Large intestine (tissue), 3 donors: ENCODE data around the gene TUBB2A. TPM values are rescaled to one million over a fixed set of nuclear protein-coding genes. Genes with fewer than 3 reads are reported as not detected.
"Not testable (repeated sequence)": the region's sequence is repeated elsewhere in the genome, so short reads cannot be mapped to it uniquely, and the experiment has no call there.

ENCODE experiments used
- DNase-seq, 2 donors: peaks; one replicate each; pipeline versions ENCODE4 v3.0.0 to v3.0.0-alpha.2; 2013
- H3K27ac ChIP-seq: one replicate; pipeline ENCODE4 v1.5.1; 2013; ENCODE audit warnings: low read length
- H3K27me3 ChIP-seq: 2 replicates; pipeline ENCODE4 v1.6.1; 2013; ENCODE audit warnings: low read length; ENCODE audit not compliant: control insufficient read depth, insufficient read depth
- H3K36me3 ChIP-seq: 2 replicates; pipeline ENCODE4 v1.6.1; 2013; ENCODE audit warnings: low read length; ENCODE audit not compliant: control insufficient read depth, insufficient read depth
- H3K4me1 ChIP-seq: one replicate; pipeline ENCODE4 v1.6.1; 2013; ENCODE audit warnings: low read length; ENCODE audit not compliant: control insufficient read depth, insufficient read depth
- H3K4me3 ChIP-seq: one replicate; pipeline ENCODE4 v1.5.1; 2013; ENCODE audit warnings: low read length
- H3K9me3 ChIP-seq: one replicate; pipeline ENCODE4 v1.6.1; 2013; ENCODE audit warnings: mild to moderate bottlenecking, low read depth, low read length, moderate library complexity; ENCODE audit not compliant: control insufficient read depth
- WGBS: methylation state at CpG from one replicate; pipeline ENCODE4 v1.1.5; 2013; ENCODE audit warnings: low lambda C conversion rate; ENCODE audit not compliant: insufficient coverage; 5-methylcytosine and 5-hydroxymethylcytosine counted together
- polyA plus RNA-seq: library from polyadenylated mRNA; unstranded; fragments of 120-200 nt; gene quantifications from one replicate; pipeline ENCODE4 v1.2.1, GENCODE V29; 2013

TUBB2A gene
- polyA plus RNA-seq, 1 donor, result 103 TPM

DNA sequence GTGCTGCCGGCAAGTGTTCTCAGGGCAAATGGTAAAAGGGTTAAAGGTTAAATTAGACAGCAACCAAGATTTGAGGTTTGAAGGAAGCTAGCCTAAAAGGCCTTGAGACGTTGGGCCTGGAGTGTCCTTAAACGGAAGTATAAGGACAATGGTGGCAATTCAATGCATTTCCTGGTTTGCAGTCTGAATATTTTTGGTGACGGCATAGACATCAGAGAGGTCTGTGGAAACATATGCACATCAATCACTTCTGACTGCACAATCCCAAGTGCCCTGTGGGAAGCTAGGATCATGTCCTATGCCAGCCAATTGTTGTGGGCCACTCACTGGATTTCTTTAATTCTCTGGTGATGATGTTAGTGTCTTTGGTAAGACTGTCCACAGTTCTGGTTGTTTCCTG lies 25.7 kb upstream of the TUBB2A start:
- Histone ChIP-seq H3K4me1 (no peaks in the 10 kb centered on the region), H3K4me3 (no peak overlapping the region), H3K9me3 (no peaks in the 10 kb centered on the region), H3K36me3 (no peaks in the 10 kb centered on the region), H3K27me3 (no peaks in the 10 kb centered on the region), H3K27ac (no peak overlapping the region)
- DNase-seq, result no peak
- WGBS, result 71% methylated on average over 1 of the region's 4 CpGs

DNA sequence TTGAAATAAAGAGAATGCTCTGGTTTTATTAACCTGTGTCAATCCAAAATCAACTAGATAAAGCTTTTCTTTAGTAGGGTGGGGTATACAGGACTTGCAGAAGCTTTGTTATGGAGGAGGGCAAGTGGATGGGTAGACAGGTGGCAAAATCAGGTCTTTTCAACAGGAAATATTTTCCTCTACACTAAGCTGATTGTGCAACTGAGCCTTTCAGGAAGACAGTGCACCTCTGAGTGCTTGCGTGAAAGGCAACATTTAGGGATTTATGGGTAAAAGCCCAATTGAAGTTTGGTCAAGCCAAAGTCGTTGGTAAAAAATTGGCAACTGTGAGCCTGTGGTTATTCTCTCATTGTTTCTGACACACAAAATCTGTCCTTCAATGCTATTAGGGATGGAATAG lies 23.8 kb upstream of the TUBB2A start:
- H3K27me3 ChIP-seq, result no peaks in the 10 kb centered on the region
- H3K4me1 ChIP-seq, result peaks cover 5% of the 10 kb centered on the region
- no peaks in the 10 kb centered on the region for H3K9me3 ChIP-seq
- H3K36me3 ChIP-seq, result no peaks in the 10 kb centered on the region
- no peak overlapping the region for H3K4me3 ChIP-seq
- H3K27ac ChIP-seq, result no peak overlapping the region
- WGBS, result 83% methylated on average over 1 of the region's 2 CpGs
- no peak for DNase-seq

DNA sequence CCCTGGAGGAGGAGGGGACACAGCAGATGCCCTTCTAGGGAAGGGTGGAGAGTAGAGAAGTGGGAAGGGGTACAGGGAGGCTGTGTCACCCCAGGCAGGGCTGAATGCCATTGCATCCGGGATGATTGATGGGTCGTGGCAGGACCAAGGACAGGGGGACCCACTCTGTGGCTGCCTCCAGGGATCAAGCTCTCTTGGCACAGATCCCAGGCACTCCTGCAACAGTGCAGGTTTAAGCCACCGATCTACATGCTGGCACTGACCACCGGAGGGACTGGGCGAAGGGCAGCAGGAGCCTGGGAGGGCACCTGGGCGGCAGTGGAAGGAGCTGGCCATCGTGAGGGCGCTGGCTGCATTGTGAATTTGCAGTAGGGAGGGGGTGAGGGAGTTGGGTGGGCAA lies 22.6 kb upstream of the TUBB2A start:
- whole genome bisulfite sequencing, result no CpG with 5 or more reads among the region's 8 CpGs
- not testable (repeated sequence) for H3K36me3 ChIP-seq, H3K4me3 ChIP-seq, DNase-seq, H3K27ac ChIP-seq, H3K9me3 ChIP-seq, H3K27me3 ChIP-seq
- H3K4me1 ChIP-seq, result peaks cover 14% of the 10 kb centered on the region

DNA sequence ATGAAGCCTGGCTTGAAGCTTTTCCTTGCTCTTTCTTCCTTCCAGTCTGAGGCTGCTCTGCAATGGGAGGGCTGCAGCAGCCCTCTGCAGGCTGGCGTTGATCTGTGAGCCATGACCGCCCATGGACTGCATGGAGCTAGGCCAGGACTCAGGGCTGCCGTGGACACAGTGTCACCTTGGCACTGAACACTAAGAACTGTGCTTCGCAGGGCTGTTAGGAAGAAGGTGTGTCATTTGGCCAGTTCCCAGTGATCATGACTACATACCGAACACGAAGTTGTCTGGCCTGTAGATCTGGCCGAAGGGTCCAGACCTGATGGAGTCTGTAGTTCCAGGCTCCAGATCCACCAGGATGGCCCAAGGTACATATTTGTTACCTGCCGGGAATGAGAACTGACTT lies 21.3 kb upstream of the TUBB2A start:
- H3K27ac ChIP-seq, H3K4me3 ChIP-seq, H3K36me3 ChIP-seq, H3K9me3 ChIP-seq, DNase-seq, H3K27me3 ChIP-seq: not testable (repeated sequence)
- peaks cover 14% of the 10 kb centered on the region for H3K4me1 ChIP-seq
- no CpG with 5 or more reads among the region's 8 CpGs for WGBS

DNA sequence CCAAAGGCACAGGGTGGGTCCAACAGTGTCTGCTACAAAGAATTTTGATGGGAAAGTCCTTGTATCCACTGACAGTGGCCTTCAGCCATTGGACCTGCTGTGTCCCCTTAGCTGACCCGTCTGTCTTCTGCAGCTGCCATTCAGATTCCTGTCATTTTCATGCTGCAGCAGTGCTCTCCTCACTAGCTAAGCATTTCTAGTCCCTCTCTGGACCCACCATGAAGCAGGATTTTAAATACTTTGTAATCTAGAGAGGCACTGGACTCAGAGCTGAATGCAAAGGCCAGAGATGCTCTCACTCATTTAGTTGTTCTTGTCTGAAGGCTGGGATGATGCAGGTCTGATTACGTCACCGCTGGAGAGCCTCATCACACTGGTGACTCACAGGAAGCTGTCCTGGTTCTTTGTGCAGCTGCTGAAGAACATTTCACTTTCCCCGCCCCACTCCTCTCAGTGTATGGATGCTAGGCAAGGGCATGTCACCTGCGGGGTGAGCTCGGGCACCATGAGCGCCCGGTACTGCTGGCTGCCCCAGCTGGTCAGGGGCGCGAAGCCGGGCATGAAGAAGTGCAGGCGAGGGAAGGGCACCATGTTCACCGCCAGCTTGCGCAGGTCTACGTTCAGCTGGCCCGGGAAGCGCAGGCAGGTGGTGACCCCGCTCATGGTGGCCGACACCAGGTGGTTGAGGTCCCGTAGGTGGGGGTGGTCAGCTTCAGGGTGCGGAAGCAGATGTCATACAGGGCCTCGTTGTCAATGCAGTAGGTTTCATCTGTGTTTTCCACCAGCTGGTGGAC lies 19.4 kb upstream of the TUBB2A start:
- Histone ChIP-seq H3K9me3 (no peaks in the 10 kb centered on the region), H3K27me3 (no peaks in the 10 kb centered on the region), H3K4me3 (no peak overlapping the region), H3K27ac (no peak overlapping the region), H3K4me1 (peaks cover 14% of the 10 kb centered on the region), H3K36me3 (no peaks in the 10 kb centered on the region)
- WGBS, result no CpG with 5 or more reads among the region's 22 CpGs
- DNase-seq, result peak; percentile 41 to 58

DNA sequence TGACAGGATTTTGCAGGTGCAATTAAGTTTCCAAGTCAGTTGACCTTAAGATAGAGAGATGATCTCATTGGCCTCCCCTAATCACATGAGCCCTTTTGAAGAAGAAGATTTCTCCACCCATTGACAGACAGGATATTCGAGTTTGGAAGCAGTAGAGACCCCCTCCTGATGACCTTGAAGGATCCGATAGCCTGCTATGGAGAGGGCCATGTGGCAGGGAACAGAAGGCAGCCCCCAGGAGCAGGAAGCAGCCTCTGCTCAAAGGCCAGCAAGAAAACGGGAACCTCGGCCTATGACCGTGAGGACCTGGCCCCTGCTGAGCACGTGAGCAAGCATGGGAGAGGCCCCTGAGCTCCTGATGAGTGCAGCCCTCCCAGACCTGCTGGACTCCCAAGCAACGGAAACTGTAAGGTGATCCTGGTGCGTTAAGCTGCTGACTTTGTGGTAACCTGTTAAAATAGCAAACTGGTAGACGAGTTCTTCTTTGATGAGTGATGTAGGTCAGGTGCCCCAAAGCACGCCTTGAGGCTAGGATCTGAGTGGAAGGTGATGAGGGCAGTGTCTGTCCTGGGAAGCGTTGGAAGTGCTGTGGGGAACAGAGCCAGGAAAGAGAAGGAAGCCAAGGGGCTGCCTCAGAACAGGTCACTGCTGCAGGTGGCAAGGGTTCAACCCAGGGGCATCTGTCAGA lies 18.5 kb upstream of the TUBB2A start:
- Histone ChIP-seq H3K36me3 (no peaks in the 10 kb centered on the region), H3K27ac (peak overlapping the region; percentile 47), H3K4me3 (no peak overlapping the region), H3K9me3 (no peaks in the 10 kb centered on the region), H3K27me3 (no peaks in the 10 kb centered on the region), H3K4me1 (peaks cover 14% of the 10 kb centered on the region)
- WGBS, result 90% methylated on average over 2 of the region's 11 CpGs
- peak; percentile 29 to 74 for DNase-seq

DNA sequence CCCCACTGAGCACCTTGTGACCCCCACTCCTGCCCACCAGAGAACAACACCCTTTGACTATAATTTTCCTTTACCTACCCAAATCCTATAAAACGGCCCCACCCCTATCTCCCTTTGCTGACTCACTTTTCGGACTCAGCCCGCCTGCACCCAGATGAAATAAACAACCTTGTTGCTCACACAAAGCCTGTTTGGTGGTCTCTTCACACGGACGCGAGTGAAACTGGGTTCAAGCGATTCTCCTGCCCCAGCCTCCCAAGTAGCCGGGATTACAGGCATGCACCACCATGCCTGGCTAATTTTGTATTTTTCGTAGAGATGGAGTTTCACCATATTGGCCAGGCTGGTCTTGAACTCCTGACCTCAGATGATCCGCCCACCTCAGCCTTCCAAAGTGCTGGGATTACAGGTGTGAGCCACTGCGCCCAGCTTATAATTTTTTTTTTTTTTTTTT lies 16.3 kb upstream of the TUBB2A start:
- no CpG with 5 or more reads among the region's 11 CpGs for WGBS
- H3K4me1 ChIP-seq, result peaks cover 14% of the 10 kb centered on the region
- not testable (repeated sequence) for H3K27ac ChIP-seq, H3K9me3 ChIP-seq, DNase-seq, H3K36me3 ChIP-seq, H3K4me3 ChIP-seq, H3K27me3 ChIP-seq

DNA sequence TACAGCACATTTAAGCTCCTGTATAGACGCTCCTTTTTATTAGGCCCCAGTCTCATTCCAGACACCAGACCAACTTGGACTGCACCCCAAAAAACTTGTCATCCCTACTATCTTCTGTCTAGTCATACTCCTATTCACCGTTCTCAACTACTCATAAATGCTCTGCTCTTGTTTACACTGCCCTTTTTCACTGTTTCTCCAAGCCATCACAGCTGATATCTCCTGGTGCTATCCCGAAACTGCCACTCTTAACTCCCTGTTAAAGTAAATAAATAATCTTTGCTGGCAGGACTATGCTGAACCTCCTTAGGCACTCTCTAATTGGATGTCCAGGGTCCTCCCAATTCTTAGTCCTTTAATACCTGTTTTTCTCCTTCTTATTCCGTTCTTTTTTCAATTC lies 15.4 kb upstream of the TUBB2A start:
- DNase-seq, H3K9me3 ChIP-seq, H3K36me3 ChIP-seq, H3K27me3 ChIP-seq, H3K4me3 ChIP-seq, H3K27ac ChIP-seq: not testable (repeated sequence)
- peaks cover 14% of the 10 kb centered on the region for H3K4me1 ChIP-seq
- WGBS, result 73% methylated on average over 2 of the region's 4 CpGs

DNA sequence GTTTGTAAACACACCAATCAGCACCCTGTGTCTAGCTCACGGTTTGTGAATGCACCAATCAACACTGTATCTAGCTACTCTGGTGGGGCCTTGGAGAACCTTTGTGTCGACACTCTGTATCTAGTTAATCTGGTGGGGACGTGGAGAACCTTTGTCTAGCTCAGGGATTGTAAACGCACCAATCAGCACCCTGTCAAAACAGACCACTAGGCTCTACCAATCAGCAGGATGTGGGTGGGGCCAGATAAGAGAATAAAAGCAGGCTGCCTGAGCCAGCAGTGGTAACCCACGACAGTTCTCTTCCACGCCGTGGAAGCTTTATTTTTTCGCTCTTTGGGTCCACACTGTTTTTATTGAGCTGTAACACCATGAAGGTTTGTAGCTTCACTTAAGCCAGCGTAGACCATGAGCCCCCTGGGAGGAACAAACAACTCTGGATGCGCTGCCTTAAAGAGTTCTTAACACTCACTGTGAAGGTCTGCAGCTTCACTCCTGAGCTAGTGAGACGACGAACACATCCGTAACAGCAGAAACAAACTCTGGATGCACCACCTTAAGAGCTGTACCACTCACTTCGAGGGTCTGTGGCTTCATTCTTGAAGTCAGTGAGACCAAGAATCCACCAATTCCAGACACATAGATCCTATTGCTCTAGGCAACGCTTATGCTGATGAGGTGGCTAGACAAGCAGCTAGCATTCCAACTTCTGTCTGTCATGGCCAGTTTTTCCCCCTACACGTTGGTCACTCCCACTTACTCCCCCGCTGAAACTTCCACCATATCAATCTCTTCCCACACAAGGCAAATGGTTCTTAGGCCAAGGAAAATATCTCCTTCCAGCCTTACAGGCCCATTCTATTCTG lies 14.2 kb upstream of the TUBB2A start:
- H3K9me3 ChIP-seq, H3K36me3 ChIP-seq, H3K27ac ChIP-seq, DNase-seq, H3K4me3 ChIP-seq, H3K27me3 ChIP-seq: not testable (repeated sequence)
- H3K4me1 ChIP-seq, result peaks cover 13% of the 10 kb centered on the region
- WGBS, result 92% methylated on average over 2 of the region's 17 CpGs

DNA sequence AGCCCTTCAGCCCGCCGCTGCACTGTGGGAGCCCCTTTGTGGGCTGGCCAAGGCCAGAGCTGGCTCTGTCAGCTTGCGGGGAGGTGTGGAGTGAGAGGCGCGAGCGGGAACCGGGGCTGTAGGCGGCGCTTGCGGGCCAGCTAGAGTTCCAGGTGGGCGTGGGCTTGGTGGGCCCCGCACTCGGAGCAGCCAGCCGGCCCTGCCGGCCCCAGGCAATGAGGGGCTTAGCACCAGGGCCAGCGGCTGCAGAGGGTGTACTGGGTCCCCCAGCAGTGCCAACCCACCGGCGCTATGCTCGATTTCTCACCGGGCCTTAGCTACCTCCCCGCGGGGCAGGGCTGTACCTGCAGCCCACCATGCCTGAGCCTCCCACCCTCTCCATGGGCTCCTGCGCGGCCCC lies 13.3 kb upstream of the TUBB2A start:
- not testable (repeated sequence) for H3K4me1 ChIP-seq, DNase-seq, H3K27me3 ChIP-seq, H3K36me3 ChIP-seq, H3K27ac ChIP-seq, H3K9me3 ChIP-seq, H3K4me3 ChIP-seq
- WGBS, result no CpG with 5 or more reads among the region's 24 CpGs
